ENCODE data around the gene SIRPA. TPM values are rescaled to one million over a fixed set of nuclear protein-coding genes. Genes with fewer than 3 reads are reported as not detected.

The SIRPA gene
- polyA plus RNA-seq, 1 donor (not counting 4 experiments of a cell fraction or from before 2014, with no cell fraction given), result 23.7 TPM

GRCh38 chr20:1942486-1943274 is 47.5 kb downstream of the SIRPA start:
- Histone ChIP-seq H3K9me1 (ENCODE audit: control insufficient read depth, extremely low read depth, insufficient read depth, low read length) (no peaks in the 10 kb centered on the region), H4K20me1 (ENCODE audit: control insufficient read depth, extremely low read depth, insufficient read depth, low read length) (no peaks in the 10 kb centered on the region), H3K79me2 (ENCODE audit: control insufficient read depth, insufficient read depth, low read length) (no peaks in the 10 kb centered on the region), H3K36me3 (ENCODE audit: control insufficient read depth in 2 of 2, extremely low read depth in 1 of 2, insufficient read depth in 2 of 2, low read length in 2 of 2) (peaks cover 2 to 3% of the 10 kb centered on the region in 2 experiments), H3K4me1 (ENCODE audit: control insufficient read depth, extremely low read depth, insufficient read depth, low read length) (peaks cover 47% of the 10 kb centered on the region), H3K27ac (ENCODE audit: control insufficient read depth, insufficient read depth, low read length) (no peak overlapping the region), H3K9me3 (ENCODE audit: control insufficient read depth, low read depth, low read length) (no peaks in the 10 kb centered on the region), H3K9ac (ENCODE audit: control insufficient read depth, extremely low read depth, insufficient read depth, low read length) (no peak overlapping the region), H3K4me3 (ENCODE audit: control insufficient read depth in 2 of 3, extremely low read depth in 1 of 3, insufficient read depth in 2 of 3, low read depth in 1 of 3, low read length in 3 of 3) (no peak overlapping the region), H3K27me3 (ENCODE audit: control insufficient read depth, extremely low read depth, insufficient read depth, low read length) (no peaks in the 10 kb centered on the region), H2AFZ (ENCODE audit: control insufficient read depth, low read length) (no peak overlapping the region), H3K4me2 (ENCODE audit: control insufficient read depth, extremely low read depth, insufficient read depth, low read depth, low read length) (no peak overlapping the region)
- no peak for TF ChIP-seq EZH2 (IDR thresholded peaks at IDR 0.05; ENCODE audit: low read length)
- no peak for TF ChIP-seq CTCF (optimal IDR thresholded peaks at IDR 0.05 in 1 of 3, IDR thresholded peaks at IDR 0.05 in 1 of 3, conservative IDR thresholded peaks at IDR 0.05 in 1 of 3; ENCODE audit: extremely low read depth in 1 of 3, insufficient read depth in 2 of 3, low read length in 3 of 3)
- no peak for DNase-seq (ENCODE audit: low read depth, low spot score)
- peak; percentile 39 for FAIRE-seq
- dilution Hi-C loops (cut with MboI; ENCODE audit: extremely low pct_ligation_motif_present, low sequenced_read_pairs), result no loop called here

GRCh38 chr20:1943275-1944002 is 48.2 kb downstream of the SIRPA start:
- Histone ChIP-seq H3K79me2 (ENCODE audit: control insufficient read depth, insufficient read depth, low read length) (no peaks in the 10 kb centered on the region), H3K9ac (ENCODE audit: control insufficient read depth, extremely low read depth, insufficient read depth, low read length) (no peak overlapping the region), H3K27ac (ENCODE audit: control insufficient read depth, insufficient read depth, low read length) (peak overlapping the region; percentile 45), H3K36me3 (ENCODE audit: control insufficient read depth in 2 of 2, extremely low read depth in 1 of 2, insufficient read depth in 2 of 2, low read length in 2 of 2) (peaks cover 2% of the 10 kb centered on the region in 2 experiments), H3K4me2 (ENCODE audit: control insufficient read depth, extremely low read depth, insufficient read depth, low read depth, low read length) (peak overlapping the region; percentile 44), H3K9me3 (ENCODE audit: control insufficient read depth, low read depth, low read length) (no peaks in the 10 kb centered on the region), H3K9me1 (ENCODE audit: control insufficient read depth, extremely low read depth, insufficient read depth, low read length) (no peaks in the 10 kb centered on the region), H3K27me3 (ENCODE audit: control insufficient read depth, extremely low read depth, insufficient read depth, low read length) (no peaks in the 10 kb centered on the region), H2AFZ (ENCODE audit: control insufficient read depth, low read length) (no peak overlapping the region), H4K20me1 (ENCODE audit: control insufficient read depth, extremely low read depth, insufficient read depth, low read length) (no peaks in the 10 kb centered on the region), H3K4me3 (ENCODE audit: control insufficient read depth in 2 of 3, extremely low read depth in 1 of 3, insufficient read depth in 2 of 3, low read depth in 1 of 3, low read length in 3 of 3) (no peak overlapping the region), H3K4me1 (ENCODE audit: control insufficient read depth, extremely low read depth, insufficient read depth, low read length) (peaks cover 47% of the 10 kb centered on the region)
- peak; percentile 76 for FAIRE-seq
- no peak for TF ChIP-seq EZH2 (IDR thresholded peaks at IDR 0.05; ENCODE audit: low read length)
- TF ChIP-seq CTCF (optimal IDR thresholded peaks at IDR 0.05 in 1 of 3, IDR thresholded peaks at IDR 0.05 in 1 of 3, conservative IDR thresholded peaks at IDR 0.05 in 1 of 3; ENCODE audit: extremely low read depth in 1 of 3, insufficient read depth in 2 of 3, low read length in 3 of 3), result no peak
- DNase-seq (ENCODE audit: low read depth, low spot score), result no peak
- dilution Hi-C loops (cut with MboI; ENCODE audit: extremely low pct_ligation_motif_present, low sequenced_read_pairs), result no loop called here
